Hepatocyte (in vitro differentiated cells): ENCODE results near the gene SLC6A8. TPM values are rescaled to one million over a fixed set of nuclear protein-coding genes. Genes with fewer than 3 reads are reported as not detected.
A peak's percentile ranks its signal among the peaks of the same experiment; 100 is the strongest.
"Not testable (repeated sequence)": the region's sequence is repeated elsewhere in the genome, so short reads cannot be mapped to it uniquely, and the experiment has no call there.

ENCODE experiments used
- DNase-seq: peaks from one replicate; pipeline ENCODE4 v3.0.0-alpha.2; 2016; ENCODE audit warnings: low spot score
- H2AFZ ChIP-seq: fragments of 200-600 bp; sonication (generic); 2 replicates; pipeline ENCODE4 v1.6.0; 2016; ENCODE audit warnings: antibody characterized with exemption, mild to moderate bottlenecking
- H3K27ac ChIP-seq: fragments of 200-600 bp; sonication (generic); 2 replicates; pipeline ENCODE4 v1.5.1; 2016; ENCODE audit warnings: mild to moderate bottlenecking
- H3K27me3 ChIP-seq: fragments of 200-600 bp; sonication (generic); 2 replicates; pipeline ENCODE4 v1.6.1; 2016
- H3K36me3 ChIP-seq: fragments of 200-600 bp; sonication (generic); replicated peaks from 2 replicates; pipeline ENCODE4 v1.5.1; 2016; ENCODE audit warnings: low read depth; ENCODE audit not compliant: insufficient read depth
- H3K4me1 ChIP-seq: fragments of 200-600 bp; sonication (generic); 2 replicates; pipeline ENCODE4 v1.5.1; 2016; ENCODE audit warnings: mild to moderate bottlenecking, moderate library complexity; ENCODE audit not compliant: insufficient read depth
- H3K4me2 ChIP-seq: fragments of 200-600 bp; sonication (generic); 2 replicates; pipeline ENCODE4 v1.6.0; 2016
- H3K4me3 ChIP-seq: fragments of 200-600 bp; sonication (generic); 2 replicates; pipeline ENCODE4 v1.5.1; 2016; ENCODE audit warnings: mild to moderate bottlenecking
- H3K79me2 ChIP-seq: fragments of 200-600 bp; sonication (generic); 2 replicates; pipeline ENCODE4 v1.6.0; 2017; ENCODE audit warnings: mild to moderate bottlenecking
- H3K9me2 ChIP-seq: fragments of 200-600 bp; sonication (generic); replicated peaks from 2 replicates; pipeline ENCODE4 v1.6.0; 2017; ENCODE audit warnings: mild to moderate bottlenecking; ENCODE audit not compliant: insufficient read depth
- H3K9me3 ChIP-seq: fragments of 200-600 bp; sonication (generic); 2 replicates; pipeline ENCODE4 v1.5.1; 2016; ENCODE audit warnings: low read depth, mild to moderate bottlenecking
- H4K20me1 ChIP-seq: fragments of 200-600 bp; sonication (generic); 2 replicates; pipeline ENCODE4 v1.6.0; 2016; ENCODE audit warnings: mild to moderate bottlenecking; ENCODE audit not compliant: insufficient read depth, poor library complexity, severe bottlenecking
- CTCF ChIP-seq: fragments of 200-600 bp; sonication (generic); IDR thresholded peaks from 2 replicates; pipeline ENCODE4 v1.5.1; 2016; ENCODE audit warnings: antibody characterized with exemption, mild to moderate bottlenecking; ENCODE audit not compliant: poor library complexity
- EZH2 ChIP-seq: fragments of 200-600 bp; sonication (generic); IDR thresholded peaks from 2 replicates; pipeline ENCODE4 v1.6.1; 2016; ENCODE audit warnings: antibody characterized with exemption, mild to moderate bottlenecking, borderline replicate concordance
- EZH2phosphoT487 ChIP-seq: fragments of 200-600 bp; sonication (generic); IDR thresholded peaks from one replicate; pipeline ENCODE4 v1.6.1; 2018; ENCODE audit warnings: antibody characterized with exemption, mild to moderate bottlenecking, low read depth, moderate library complexity; ENCODE audit not compliant: unreplicated experiment, severe bottlenecking
- WGBS: methylation state at CpG from one replicate; pipeline ENCODE4 v1.1.6; 2016; ENCODE audit warnings: low lambda C conversion rate; ENCODE audit errors: missing lambda C conversion rate; 5-methylcytosine and 5-hydroxymethylcytosine counted together
- polyA plus RNA-seq: library from polyadenylated mRNA; unstranded; fragments of >200 nt; fragmentation: Nextera tagmentation; extraction: Ambion mirVana; gene quantifications from 2 replicates; pipeline ENCODE4 v1.2.1, GENCODE V29; 2016
- total RNA-seq: library from RNA; depleted of rRNA; stranded (reverse); fragments of >200 nt; gene quantifications from 2 replicates; pipeline ENCODE4 v1.2.3, GENCODE V29; 2014

Gene SLC6A8
- total and polyA plus RNA-seq, 2 experiments from 2014 or later = 28.4 to 36.7 TPM

- Histone ChIP-seq H3K36me3 (no peaks in the 10 kb centered on the region), H3K79me2 (no peaks in the 10 kb centered on the region), H3K9me3 (no peaks in the 10 kb centered on the region), H2AFZ (no peak overlapping the region), H4K20me1 (peaks cover 2% of the 10 kb centered on the region), H3K4me1 (peaks cover 9% of the 10 kb centered on the region), H3K4me2 (peak overlapping the region; percentile 76), H3K27ac (no peak overlapping the region), H3K27me3 (no peaks in the 10 kb centered on the region), H3K4me3 (no peak overlapping the region), H3K9me2 (no peaks in the 10 kb centered on the region)
- no peak for DNase-seq
- no peak for TF ChIP-seq EZH2phosphoT487
- no peak for TF ChIP-seq EZH2
- TF ChIP-seq CTCF = no peak
- 84% methylated on average over 18 of the region's 19 CpGs for WGBS
Observed at GRCh38 chrX:153689654-153690465, 2.1 kb downstream of the SLC6A8 start.

- Histone ChIP-seq H3K79me2 (no peaks in the 10 kb centered on the region), H2AFZ (no peak overlapping the region), H3K27ac (no peak overlapping the region), H3K4me2 (peak overlapping the region; percentile 76), H3K4me3 (no peak overlapping the region), H3K27me3 (no peaks in the 10 kb centered on the region), H3K9me3 (no peaks in the 10 kb centered on the region), H3K36me3 (no peaks in the 10 kb centered on the region), H3K4me1 (peaks cover 4% of the 10 kb centered on the region), H3K9me2 (no peaks in the 10 kb centered on the region), H4K20me1 (peaks cover 2% of the 10 kb centered on the region)
- no peak for DNase-seq
- TF ChIP-seq EZH2phosphoT487 (no peak), CTCF (no peak), EZH2 (no peak)
- 85% methylated on average over 10 of the region's 14 CpGs for WGBS
Observed at GRCh38 chrX:153690466-153690865, 2.7 kb downstream of the SLC6A8 start.

GRCh38 chrX:153691032-153691827 lies 3.5 kb downstream of the SLC6A8 start:
- H3K4me2 ChIP-seq, H3K4me3 ChIP-seq: not testable (repeated sequence)

GRCh38 chrX:153692003-153692402 lies 4.3 kb downstream of the SLC6A8 start:
- no peak overlapping the region for H3K27ac ChIP-seq
- H3K27me3 ChIP-seq = no peaks in the 10 kb centered on the region
- H4K20me1 ChIP-seq = peaks cover 2% of the 10 kb centered on the region
- no peaks in the 10 kb centered on the region for H3K36me3 ChIP-seq
- TF ChIP-seq EZH2 (no peak), EZH2phosphoT487 (no peak), CTCF (no peak)
- peaks cover under 1% of the 10 kb centered on the region for H3K4me1 ChIP-seq
- no peaks in the 10 kb centered on the region for H3K9me3 ChIP-seq
- no peak overlapping the region for H3K4me2 ChIP-seq
- 82% methylated on average over 4 of the region's 4 CpGs for WGBS
- no peak for DNase-seq
- no peaks in the 10 kb centered on the region for H3K79me2 ChIP-seq
- no peak overlapping the region for H2AFZ ChIP-seq
- no peak overlapping the region for H3K4me3 ChIP-seq
- no peaks in the 10 kb centered on the region for H3K9me2 ChIP-seq

More at GRCh38 chrX:153691032-153691827, 3.5 kb downstream of the SLC6A8 start:
- 90% methylated on average over 21 of the region's 21 CpGs for WGBS
- not testable (repeated sequence) for H3K27me3 ChIP-seq, H3K4me1 ChIP-seq, H3K36me3 ChIP-seq, H3K27ac ChIP-seq, DNase-seq, H3K9me3 ChIP-seq, H3K79me2 ChIP-seq, H2AFZ ChIP-seq, H3K9me2 ChIP-seq, H4K20me1 ChIP-seq
